Heart left ventricle (tissue), 13 donors: ENCODE data around the gene NLRP14.

Experiments
- POLR2A ChIP-seq, 2 donors: fragments of 450-650 bp; IDR thresholded peaks; one replicate each; pipeline ENCODE4 v1.6.1; 2017; ENCODE audit warnings: antibody characterized with exemption in 2 of 2, mild to moderate bottlenecking in 2 of 2, moderate library complexity in 2 of 2
- TF ChIP-seq, protein P1 (sequence below), 12 donors: fragments of 200-600 bp; sonication (generic) in 4 of 12; IDR thresholded peaks; one replicate each; pipeline versions ENCODE4 v1.5.0 to v1.8.0; 2018 to 2022; ENCODE audit warnings: antibody characterized with exemption in 12 of 12, mild to moderate bottlenecking in 5 of 12
- donor health status: ischemic (EF 13 %, LVEDD 7.1; RV severe dilation, severe dysfunction).
- donor health status: DM: no; HTN: yes; CAD: no.
- donor health status: DM: no; HTN: no; CAD: no.
- donor health status: ischemic (EF 25% LVEDD 6.9; RV normal size, moderate dysfunction).
- donor health status: ischemic (EF 25% LVEDD 5.7; RV mildly dilated, moderate dysfunction).
- donor health status: ischemic (EF 35%, LVEDD 5.7; RV mildly dilated, moderate dysfunction).
- donor health status: nonischemic (EF 11% LVEDD 7.7; RV severe dilation, severe dysfunction).
- donor health status: DM: yes; HTN: yes; CAD: no.
- donor health status: PGD.
- donor health status: ischemic (EF 29% LVEDD 5.4; RV normal size, mild dysfunction).
- donor health status: nonischemic (EF 23%, LVEDD 6.1; RV moderate dilation, normal function).

GRCh38 chr11:7116370-7116769 lies 96.1 kb downstream of the NLRP14 start:
- TF ChIP-seq, protein P1, sequence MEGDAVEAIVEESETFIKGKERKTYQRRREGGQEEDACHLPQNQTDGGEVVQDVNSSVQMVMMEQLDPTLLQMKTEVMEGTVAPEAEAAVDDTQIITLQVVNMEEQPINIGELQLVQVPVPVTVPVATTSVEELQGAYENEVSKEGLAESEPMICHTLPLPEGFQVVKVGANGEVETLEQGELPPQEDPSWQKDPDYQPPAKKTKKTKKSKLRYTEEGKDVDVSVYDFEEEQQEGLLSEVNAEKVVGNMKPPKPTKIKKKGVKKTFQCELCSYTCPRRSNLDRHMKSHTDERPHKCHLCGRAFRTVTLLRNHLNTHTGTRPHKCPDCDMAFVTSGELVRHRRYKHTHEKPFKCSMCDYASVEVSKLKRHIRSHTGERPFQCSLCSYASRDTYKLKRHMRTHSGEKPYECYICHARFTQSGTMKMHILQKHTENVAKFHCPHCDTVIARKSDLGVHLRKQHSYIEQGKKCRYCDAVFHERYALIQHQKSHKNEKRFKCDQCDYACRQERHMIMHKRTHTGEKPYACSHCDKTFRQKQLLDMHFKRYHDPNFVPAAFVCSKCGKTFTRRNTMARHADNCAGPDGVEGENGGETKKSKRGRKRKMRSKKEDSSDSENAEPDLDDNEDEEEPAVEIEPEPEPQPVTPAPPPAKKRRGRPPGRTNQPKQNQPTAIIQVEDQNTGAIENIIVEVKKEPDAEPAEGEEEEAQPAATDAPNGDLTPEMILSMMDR (IDR thresholded peaks at IDR 0.05) = no peak
- TF ChIP-seq POLR2A (IDR thresholded peaks at IDR 0.05) = no peak
